GM21447 (cell line): ENCODE measurements around the gene RBFOX2.

Experiments
- ATAC-seq: cut with Tn5 transposase; IDR thresholded peaks from one replicate; pipeline ENCODE4 v1.9.1; 2021; ENCODE audit not compliant: unreplicated experiment

The RBFOX2 gene

GRCh38 chr22:35904752-35905151 is 123.9 kb downstream of the RBFOX2 start:
- no peak for ATAC-seq

- no peak for ATAC-seq
These were observed 124.3 kb downstream of the RBFOX2 start for GRCh38 chr22:35904336-35904692.

GRCh38 chr22:35903571-35904335 is 124.9 kb downstream of the RBFOX2 start:
- no peak for ATAC-seq

GRCh38 chr22:35900483-35901168 is 128.0 kb downstream of the RBFOX2 start:
- ATAC-seq, result no peak

GRCh38 chr22:35899736-35900135 is 128.9 kb downstream of the RBFOX2 start:
- no peak for ATAC-seq

- ATAC-seq, result no peak
These were observed 132.4 kb downstream of the RBFOX2 start for GRCh38 chr22:35896111-35896705.

- no peak for ATAC-seq
These were observed 133.5 kb downstream of the RBFOX2 start for GRCh38 chr22:35894937-35895708.

GRCh38 chr22:35894464-35894878 is 134.2 kb downstream of the RBFOX2 start:
- no peak for ATAC-seq

GRCh38 chr22:35893698-35894097 is 134.9 kb downstream of the RBFOX2 start:
- no peak for ATAC-seq

- ATAC-seq, result no peak
These were observed 136.4 kb downstream of the RBFOX2 start for GRCh38 chr22:35892192-35892591.

- no peak for ATAC-seq
These were observed 137.2 kb downstream of the RBFOX2 start for GRCh38 chr22:35891442-35891841.

GRCh38 chr22:35889071-35889470 is 139.6 kb downstream of the RBFOX2 start:
- ATAC-seq, result no peak

- no peak for ATAC-seq
These were observed 140.3 kb downstream of the RBFOX2 start for GRCh38 chr22:35888181-35888870.

GRCh38 chr22:35887296-35887875 is 141.2 kb downstream of the RBFOX2 start:
- no peak for ATAC-seq

GRCh38 chr22:35886309-35886708 is 142.3 kb downstream of the RBFOX2 start:
- ATAC-seq, result no peak

- ATAC-seq, result no peak
These were observed 144.1 kb downstream of the RBFOX2 start for GRCh38 chr22:35884529-35884928.

- ATAC-seq, result no peak
These were observed 145.5 kb downstream of the RBFOX2 start for GRCh38 chr22:35883031-35883620.

- no peak for ATAC-seq
These were observed 146.2 kb downstream of the RBFOX2 start for GRCh38 chr22:35882211-35883030.

GRCh38 chr22:35879351-35879750 is 149.3 kb downstream of the RBFOX2 start:
- ATAC-seq, result no peak
